Stomach (tissue), 4 donors: ENCODE results near the gene FRMPD1.

Experiments
- POLR2A ChIP-seq, 4 donors: fragments of 450-650 bp; IDR thresholded peaks; one replicate each; pipeline ENCODE4 v1.6.1; 2016; ENCODE audit warnings: antibody characterized with exemption in 4 of 4, control low read depth in 2 of 4, mild to moderate bottlenecking in 1 of 4, moderate library complexity in 1 of 4
- POLR2AphosphoS5 ChIP-seq, 3 donors: sonication (generic); formaldehyde crosslinking; IDR thresholded peaks; one replicate each; pipeline ENCODE4 v1.6.1; 2016; ENCODE audit warnings: antibody characterized with exemption in 3 of 3
- TF ChIP-seq, protein P1 (sequence below), 7 experiments: fragments of 450-650 bp in 4 of 7; fragments of 200-600 bp in 3 of 7; sonication (generic) in 3 of 7; IDR thresholded peaks; one replicate each; pipeline ENCODE4 v1.5.1; 2016 to 2019; ENCODE audit warnings: antibody characterized with exemption in 7 of 7, control low read depth in 2 of 7, mild to moderate bottlenecking in 1 of 7

DNA sequence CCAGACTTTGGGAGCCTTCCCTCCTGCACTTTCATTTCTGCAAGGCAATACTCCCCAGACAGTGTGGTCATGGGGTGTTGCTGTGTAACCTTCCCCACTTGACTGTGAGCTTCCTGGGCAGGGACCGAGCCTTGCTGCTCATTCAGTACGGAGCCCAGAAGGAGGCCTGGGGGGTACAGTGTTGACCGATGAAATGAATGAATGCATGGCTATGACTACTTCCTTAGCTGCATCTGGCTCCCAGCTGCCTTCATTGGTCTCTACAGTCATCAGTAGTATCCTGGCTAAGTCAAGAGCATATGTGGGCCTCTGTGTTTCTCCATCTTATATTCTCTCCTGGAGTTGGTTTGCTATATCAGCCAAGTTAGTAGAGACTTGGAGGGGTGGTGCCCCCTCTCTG lies 9.9 kb downstream of the FRMPD1 start:
- TF ChIP-seq, protein P1, sequence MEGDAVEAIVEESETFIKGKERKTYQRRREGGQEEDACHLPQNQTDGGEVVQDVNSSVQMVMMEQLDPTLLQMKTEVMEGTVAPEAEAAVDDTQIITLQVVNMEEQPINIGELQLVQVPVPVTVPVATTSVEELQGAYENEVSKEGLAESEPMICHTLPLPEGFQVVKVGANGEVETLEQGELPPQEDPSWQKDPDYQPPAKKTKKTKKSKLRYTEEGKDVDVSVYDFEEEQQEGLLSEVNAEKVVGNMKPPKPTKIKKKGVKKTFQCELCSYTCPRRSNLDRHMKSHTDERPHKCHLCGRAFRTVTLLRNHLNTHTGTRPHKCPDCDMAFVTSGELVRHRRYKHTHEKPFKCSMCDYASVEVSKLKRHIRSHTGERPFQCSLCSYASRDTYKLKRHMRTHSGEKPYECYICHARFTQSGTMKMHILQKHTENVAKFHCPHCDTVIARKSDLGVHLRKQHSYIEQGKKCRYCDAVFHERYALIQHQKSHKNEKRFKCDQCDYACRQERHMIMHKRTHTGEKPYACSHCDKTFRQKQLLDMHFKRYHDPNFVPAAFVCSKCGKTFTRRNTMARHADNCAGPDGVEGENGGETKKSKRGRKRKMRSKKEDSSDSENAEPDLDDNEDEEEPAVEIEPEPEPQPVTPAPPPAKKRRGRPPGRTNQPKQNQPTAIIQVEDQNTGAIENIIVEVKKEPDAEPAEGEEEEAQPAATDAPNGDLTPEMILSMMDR (IDR thresholded peaks at IDR 0.05), result no peak
- TF ChIP-seq POLR2A (IDR thresholded peaks at IDR 0.05) (no peak), POLR2AphosphoS5 (IDR thresholded peaks at IDR 0.05) (no peak)
